SK-N-MC (cell line): ENCODE data around the gene NEK6.

ENCODE experiments used
- EZH2 ChIP-seq: fragments of 200-600 bp; sonication (generic); IDR thresholded peaks from one replicate; pipeline ENCODE4 v1.6.1; 2017; ENCODE audit warnings: antibody characterized with exemption
- FOXP2 ChIP-seq: optimal IDR thresholded peaks from 2 replicates; pipeline ENCODE3; 2011; ENCODE audit warnings: mild to moderate bottlenecking, moderate library complexity; ENCODE audit not compliant: insufficient read depth; ENCODE audit errors: extremely low read length, control extremely low read depth
- POLR2AphosphoS5 ChIP-seq: IDR thresholded peaks from 2 replicates; pipeline ENCODE4 v1.6.1; 2012; ENCODE audit warnings: mild to moderate bottlenecking, low read depth, low read length, borderline replicate concordance

GRCh38 chr9:124286292-124286931 lies 28.7 kb downstream of the NEK6 start:
- TF ChIP-seq EZH2 (no peak), FOXP2 (no peak), POLR2AphosphoS5 (no peak)
